DND-41 (cell line): ENCODE results near the gene SEL1L2.

Experiments used
- CTCF ChIP-seq: IDR thresholded peaks from 2 replicates; pipeline ENCODE4 v1.5.1; 2012; ENCODE audit warnings: borderline replicate concordance, low read length, moderate library complexity, mild to moderate bottlenecking; ENCODE audit not compliant: poor library complexity, severe bottlenecking; ENCODE audit errors: extremely low read depth
- EZH2 ChIP-seq: IDR thresholded peaks from 3 replicates; pipeline ENCODE4 v1.6.1; 2012; ENCODE audit warnings: borderline replicate concordance, low read depth, mild to moderate bottlenecking, moderate library complexity, low read length, inconsistent platforms; ENCODE audit not compliant: severe bottlenecking

- TF ChIP-seq CTCF = no peak
- TF ChIP-seq EZH2 = no peak
Measured at GRCh38 chr20:13875265-13875811, 115.1 kb downstream of the SEL1L2 start.
